ENCODE data around the gene NFIA. TPM values are rescaled to one million over a fixed set of nuclear protein-coding genes. Genes with fewer than 3 reads are reported as not detected.

Gene NFIA
- total RNA-seq, 1 experiment from 2014 or later = 20.9 TPM

GRCh38 chr1:61450872-61451571 is 368.7 kb downstream of the NFIA start:
- no peak for TF ChIP-seq REST (IDR thresholded peaks at IDR 0.05; ENCODE audit: insufficient read depth in 1 of 2, low read depth in 2 of 2, low read length in 1 of 2)
- no peak for TF ChIP-seq POLR2AphosphoS5 (IDR thresholded peaks at IDR 0.05; ENCODE audit: low read depth, low read length)
- TF ChIP-seq SIN3A (IDR thresholded peaks at IDR 0.05; ENCODE audit: borderline replicate concordance, insufficient read depth, low read depth, low read length) = no peak
- no peak for TF ChIP-seq TCF7L2 (IDR thresholded peaks at IDR 0.05; ENCODE audit: low read depth, low read length)
- TF ChIP-seq CTCF (IDR thresholded peaks at IDR 0.05) = no peak
- in situ Hi-C loops (cut with HindIII; ENCODE audit: low pct_unique_long_range_greater_than_20kb, low sequenced_read_pairs) = no loop called here
- no peak for DNase-seq (ENCODE audit: low read depth, low spot score)
- H3K27me3 ChIP-seq (ENCODE audit: control insufficient read depth, insufficient read depth, low read length) = no peaks in the 10 kb centered on the region
- intact Hi-C loops (cut with micrococcal nuclease; ENCODE audit: unreplicated experiment) = loop anchor here (5.0 to 10.0 kb wide), 2 partner anchors 396 to 479 kb away; no protein-coding TSS in a partner anchor
- no peak for ATAC-seq
- H3K9me3 ChIP-seq (ENCODE audit: control insufficient read depth, insufficient read depth, low read depth, low read length) = no peaks in the 10 kb centered on the region
- H3K27ac ChIP-seq (ENCODE audit: low read length) = no peak overlapping the region
- no peak overlapping the region for H3K4me3 ChIP-seq (ENCODE audit: low read depth in 2 of 2, low read length in 2 of 2)
- H3K36me3 ChIP-seq (ENCODE audit: control insufficient read depth, insufficient read depth, low read length) = 0 out of 2 replicates have a peak, but pooled peaks cover 4% of the 10 kb centered on the region
- BruUV-seq (replicated peaks) = no TSS peak
- POLR2A ChIA-PET = interaction anchor here (0.6 kb wide), 1 partner anchor 12 kb away, joined by 3 read pairs; no protein-coding TSS in a partner anchor
- H3K4me1 ChIP-seq (ENCODE audit: control insufficient read depth, insufficient read depth, low read length) = peaks cover 11% of the 10 kb centered on the region
- CTCF ChIA-PET = no interaction called here

- DNase-seq (ENCODE audit: low read depth, low spot score) = no peak
- Histone ChIP-seq H3K4me3 (ENCODE audit: low read depth in 2 of 2, low read length in 2 of 2) (no peak overlapping the region), H3K4me1 (ENCODE audit: control insufficient read depth, insufficient read depth, low read length) (peaks cover 11% of the 10 kb centered on the region), H3K9me3 (ENCODE audit: control insufficient read depth, insufficient read depth, low read depth, low read length) (no peaks in the 10 kb centered on the region), H3K36me3 (ENCODE audit: control insufficient read depth, insufficient read depth, low read length) (0 out of 2 replicates have a peak, but pooled peaks cover 5% of the 10 kb centered on the region), H3K27ac (ENCODE audit: low read length) (no peak overlapping the region), H3K27me3 (ENCODE audit: control insufficient read depth, insufficient read depth, low read length) (no peaks in the 10 kb centered on the region)
- no TSS peak for BruUV-seq (replicated peaks)
- intact Hi-C loops (cut with micrococcal nuclease; ENCODE audit: unreplicated experiment) = loop anchor here (5.0 to 10.0 kb wide), 2 partner anchors 397 to 479 kb away; no protein-coding TSS in a partner anchor
- in situ Hi-C loops (cut with HindIII; ENCODE audit: low pct_unique_long_range_greater_than_20kb, low sequenced_read_pairs) = no loop called here
- TF ChIP-seq REST (IDR thresholded peaks at IDR 0.05; ENCODE audit: insufficient read depth in 1 of 2, low read depth in 2 of 2, low read length in 1 of 2) (no peak), POLR2AphosphoS5 (IDR thresholded peaks at IDR 0.05; ENCODE audit: low read depth, low read length) (no peak), CTCF (IDR thresholded peaks at IDR 0.05) (no peak), TCF7L2 (IDR thresholded peaks at IDR 0.05; ENCODE audit: low read depth, low read length) (no peak), SIN3A (IDR thresholded peaks at IDR 0.05; ENCODE audit: borderline replicate concordance, insufficient read depth, low read depth, low read length) (no peak)
- ChIA-PET CTCF (no interaction called here), POLR2A (interaction anchor here (0.5 to 0.6 kb wide), 2 partner anchors 11 to 183 kb away, joined by 3 to 4 read pairs; no protein-coding TSS in a partner anchor)
- ATAC-seq = no peak
These were observed 369.2 kb downstream of the NFIA start for GRCh38 chr1:61451572-61451968.

Data from Panc1 (cell line).